GM19328 (cell line): ENCODE measurements around the gene ATP2A3.
A peak's percentile ranks its signal among the peaks of the same experiment; 100 is the strongest.

Experiments
- ATAC-seq: cut with Tn5 transposase; IDR thresholded peaks from one replicate; pipeline ENCODE4 v1.9.1; 2021; ENCODE audit warnings: mild to moderate bottlenecking, moderate library complexity; ENCODE audit not compliant: unreplicated experiment

ATP2A3 gene

GRCh38 chr17:3974138-3974687 lies 10.0 kb upstream of the ATP2A3 start:
- no peak for ATAC-seq

GRCh38 chr17:3973495-3974137 lies 9.4 kb upstream of the ATP2A3 start:
- ATAC-seq: no peak

GRCh38 chr17:3972931-3973330 lies 8.7 kb upstream of the ATP2A3 start:
- no peak for ATAC-seq

- no peak for ATAC-seq
Observed at GRCh38 chr17:3972281-3972731, 8.1 kb upstream of the ATP2A3 start.

- ATAC-seq: no peak
Observed at GRCh38 chr17:3970668-3971067, 6.4 kb upstream of the ATP2A3 start.

GRCh38 chr17:3969963-3970362 lies 5.7 kb upstream of the ATP2A3 start:
- ATAC-seq: no peak

GRCh38 chr17:3968886-3969524 lies 4.8 kb upstream of the ATP2A3 start:
- no peak for ATAC-seq

- no peak for ATAC-seq
Observed at GRCh38 chr17:3968015-3968414, 3.8 kb upstream of the ATP2A3 start.

- no peak for ATAC-seq
Observed at GRCh38 chr17:3966720-3967363, 2.6 kb upstream of the ATP2A3 start.

- no peak for ATAC-seq
Observed at GRCh38 chr17:3965118-3965800, 1.0 kb upstream of the ATP2A3 start.

- ATAC-seq: peak; percentile 14
Observed at GRCh38 chr17:3963237-3964201, 718 bp downstream of the ATP2A3 start.

GRCh38 chr17:3962965-3963236 lies 1.3 kb downstream of the ATP2A3 start:
- ATAC-seq: no peak

GRCh38 chr17:3962217-3962964 lies 1.8 kb downstream of the ATP2A3 start:
- ATAC-seq: no peak

GRCh38 chr17:3961564-3962047 lies 2.6 kb downstream of the ATP2A3 start:
- no peak for ATAC-seq

GRCh38 chr17:3960764-3961163 lies 3.5 kb downstream of the ATP2A3 start:
- ATAC-seq: no peak

GRCh38 chr17:3959921-3960601 lies 4.2 kb downstream of the ATP2A3 start:
- ATAC-seq: no peak

- no peak for ATAC-seq
Observed at GRCh38 chr17:3959295-3959899, 4.8 kb downstream of the ATP2A3 start.

GRCh38 chr17:3957735-3958599 lies 6.3 kb downstream of the ATP2A3 start:
- no peak for ATAC-seq
